Breast epithelium (tissue), 4 donors: ENCODE results near the gene ANKRD24. TPM values are rescaled to one million over a fixed set of nuclear protein-coding genes. Genes with fewer than 3 reads are reported as not detected.
A peak's percentile ranks its signal among the peaks of the same experiment; 100 is the strongest.

ENCODE experiments used
- DNase-seq, 2 donors: peaks; one replicate each; pipeline ENCODE4 v3.0.0-alpha.2; 2019; ENCODE audit warnings: low spot score in 2 of 2
- H3K27ac ChIP-seq, 2 donors: fragments of 200-600 bp; sonication (generic) in 1 of 2; one replicate each; pipeline ENCODE4 v1.5.1; 2016 to 2019; ENCODE audit warnings: mild to moderate bottlenecking in 1 of 2
- H3K27me3 ChIP-seq, 2 donors: fragments of 200-600 bp; sonication (generic) in 1 of 2; one replicate each; pipeline versions ENCODE4 v1.5.1 to v1.6.0; 2017 to 2019; ENCODE audit warnings: control low read depth in 1 of 2, mild to moderate bottlenecking in 1 of 2
- H3K36me3 ChIP-seq: fragments of 200-600 bp; one replicate; pipeline ENCODE4 v1.5.1; 2019
- H3K4me1 ChIP-seq, 2 donors: fragments of 200-600 bp; sonication (generic); one replicate each; pipeline ENCODE4 v1.5.1; 2016 to 2019; ENCODE audit warnings: control low read depth in 1 of 2
- H3K4me3 ChIP-seq, 3 donors: fragments of 200-600 bp; sonication (generic); 1 replicate in 2 of 3; 2 replicates in 1 of 3; pipeline ENCODE4 v1.5.1; 2016 to 2019; ENCODE audit warnings: mild to moderate bottlenecking in 3 of 3, moderate library complexity in 2 of 3
- H3K9me3 ChIP-seq, 2 donors: fragments of 200-600 bp; sonication (generic) in 1 of 2; one replicate each; pipeline ENCODE4 v1.5.1; 2016 to 2019; ENCODE audit warnings: control low read depth in 1 of 2
- CTCF ChIP-seq, 3 donors: fragments of 450-650 bp; IDR thresholded peaks; one replicate each; pipeline ENCODE4 v1.5.1; 2016 to 2017; ENCODE audit warnings: antibody characterized with exemption in 3 of 3, mild to moderate bottlenecking in 3 of 3, moderate library complexity in 3 of 3
- POLR2A ChIP-seq: fragments of 450-650 bp; IDR thresholded peaks from one replicate; pipeline ENCODE4 v1.6.1; 2016; ENCODE audit warnings: antibody characterized with exemption, mild to moderate bottlenecking, moderate library complexity
- POLR2AphosphoS5 ChIP-seq, 3 donors: sonication (generic); formaldehyde crosslinking; IDR thresholded peaks; one replicate each; pipeline ENCODE4 v1.6.1; 2017; ENCODE audit warnings: antibody characterized with exemption in 3 of 3
- intact Hi-C: fragments of 100-400 bp; cut with DNase I; formaldehyde crosslinking; loops from one replicate; pipeline ENCODE4 v1.15.1; 2023; ENCODE audit warnings: low total_unique reads
- total RNA-seq, 3 donors: library from RNA; depleted of rRNA; stranded (reverse); fragments of >200 nt; gene quantifications; one replicate each; pipeline ENCODE4 v1.1.0, GENCODE V29; 2016

The ANKRD24 gene
- total RNA-seq, 3 donors from 2014 or later = 0.80 to 3.2 (median 0.98) TPM

- intact Hi-C loops = no loop called here
- Histone ChIP-seq H3K4me1 (no peaks in the 10 kb centered on the region), H3K27ac (no peak overlapping the region), H3K27me3 (no peaks in the 10 kb centered on the region), H3K9me3 (no peaks in the 10 kb centered on the region), H3K4me3 (no peak overlapping the region), H3K36me3 (no peaks in the 10 kb centered on the region)
- TF ChIP-seq POLR2AphosphoS5 (IDR thresholded peaks at IDR 0.05) = no peak
- TF ChIP-seq POLR2A = no peak
- no peak for TF ChIP-seq CTCF (IDR thresholded peaks at IDR 0.05)
- no peak for DNase-seq
Measured at GRCh38 chr19:4220188-4220587, 37.7 kb downstream of the ANKRD24 start.

- Histone ChIP-seq H3K27ac (no peak overlapping the region), H3K4me1 (no peaks in the 10 kb centered on the region), H3K9me3 (no peaks in the 10 kb centered on the region), H3K4me3 (no peak overlapping the region), H3K36me3 (no peaks in the 10 kb centered on the region), H3K27me3 (peaks cover 4 to 16% of the 10 kb centered on the region in 2 donors)
- DNase-seq = no peak
- intact Hi-C loops = no loop called here
- TF ChIP-seq CTCF (IDR thresholded peaks at IDR 0.05) (no peak), POLR2AphosphoS5 (IDR thresholded peaks at IDR 0.05) (no peak), POLR2A (no peak)
Measured at GRCh38 chr19:4224470-4224869, 42.0 kb downstream of the ANKRD24 start.

GRCh38 chr19:4225885-4226284, 43.4 kb downstream of the ANKRD24 start:
- Histone ChIP-seq H3K4me3 (no peak overlapping the region), H3K4me1 (no peaks in the 10 kb centered on the region), H3K27me3 (peaks cover 5 to 28% of the 10 kb centered on the region in 2 donors), H3K9me3 (no peaks in the 10 kb centered on the region), H3K36me3 (no peaks in the 10 kb centered on the region), H3K27ac (no peak overlapping the region)
- intact Hi-C loops = no loop called here
- no peak for DNase-seq
- TF ChIP-seq CTCF (IDR thresholded peaks at IDR 0.05) (no peak), POLR2AphosphoS5 (IDR thresholded peaks at IDR 0.05) (no peak), POLR2A (no peak)

- Histone ChIP-seq H3K4me1 (no peaks in the 10 kb centered on the region), H3K27me3 (peaks cover 5 to 36% of the 10 kb centered on the region in 2 donors), H3K27ac (no peak overlapping the region), H3K4me3 (no peak overlapping the region), H3K9me3 (no peaks in the 10 kb centered on the region), H3K36me3 (no peaks in the 10 kb centered on the region)
- intact Hi-C loops = no loop called here
- no peak for DNase-seq
- TF ChIP-seq CTCF (IDR thresholded peaks at IDR 0.05) = no peak
- TF ChIP-seq POLR2A = no peak
- TF ChIP-seq POLR2AphosphoS5 (IDR thresholded peaks at IDR 0.05) = no peak
Measured at GRCh38 chr19:4227771-4228170, 45.3 kb downstream of the ANKRD24 start.

GRCh38 chr19:4228765-4229178, 46.3 kb downstream of the ANKRD24 start:
- TF ChIP-seq POLR2AphosphoS5 (IDR thresholded peaks at IDR 0.05) = no peak
- no peak for TF ChIP-seq POLR2A
- no peak for TF ChIP-seq CTCF (IDR thresholded peaks at IDR 0.05)
- Histone ChIP-seq H3K27ac (no peak overlapping the region), H3K4me3 (peak overlapping the region in 1 of 3 donors; percentile 23), H3K36me3 (no peaks in the 10 kb centered on the region), H3K27me3 (peaks cover 5 to 46% of the 10 kb centered on the region in 2 donors), H3K9me3 (no peaks in the 10 kb centered on the region), H3K4me1 (no peaks in the 10 kb centered on the region)
- no peak for DNase-seq
- intact Hi-C loops = no loop called here
